ENCODE results near the gene ATP1B2.
"Not testable (repeated sequence)": the region's sequence is repeated elsewhere in the genome, so short reads cannot be mapped to it uniquely, and the experiment has no call there.

Gene ATP1B2

GRCh38 chr17:7636163-7636562 lies 14.6 kb upstream of the ATP1B2 start:
- DNase-seq: no peak

DNA sequence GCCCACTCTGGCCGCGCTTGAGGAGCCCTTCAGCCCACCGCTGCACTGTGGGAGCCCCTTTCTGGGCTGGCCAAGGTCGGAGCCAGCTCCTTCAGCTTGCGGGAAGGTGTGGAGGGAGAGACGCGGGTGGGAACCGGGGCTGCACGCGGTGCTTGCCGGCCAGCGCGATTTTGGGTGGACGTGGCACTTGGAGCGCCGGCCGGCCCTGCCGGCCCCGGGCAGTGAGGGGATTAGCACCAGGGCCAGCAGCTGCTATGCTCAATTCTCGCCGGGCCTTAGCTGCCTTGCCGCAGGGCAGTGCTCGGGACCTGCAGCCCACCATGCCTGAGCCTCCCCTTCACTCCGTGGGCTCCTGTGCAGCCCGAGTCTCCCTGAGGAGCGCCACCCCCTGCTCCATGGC lies 9.9 kb upstream of the ATP1B2 start:
- no peak for DNase-seq

- DNase-seq: not testable (repeated sequence)
Observed at GRCh38 chr17:7641635-7642034, 9.1 kb upstream of the ATP1B2 start.

- no peak for DNase-seq
Observed at GRCh38 chr17:7644775-7645174, 6.0 kb upstream of the ATP1B2 start.

DNA sequence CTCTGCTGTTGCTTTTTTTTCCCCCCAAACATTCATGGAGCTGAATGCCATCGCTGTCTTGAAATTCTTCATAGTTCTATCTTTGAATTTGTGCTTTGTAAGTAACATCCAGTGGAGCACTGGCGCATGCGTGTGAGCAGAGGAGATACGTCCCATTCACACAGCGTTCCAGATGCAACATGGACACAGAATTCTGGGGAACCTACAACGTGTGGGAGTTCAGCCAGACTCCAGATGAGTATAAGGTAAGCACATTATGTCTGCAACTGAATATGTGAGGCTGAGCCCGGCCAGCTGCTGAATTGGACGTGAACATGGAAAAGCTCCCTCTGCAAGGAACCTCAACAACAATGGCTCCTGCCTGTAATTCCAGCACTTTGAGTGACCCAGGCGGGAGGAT lies 4.3 kb upstream of the ATP1B2 start:
- no peak for DNase-seq

DNA sequence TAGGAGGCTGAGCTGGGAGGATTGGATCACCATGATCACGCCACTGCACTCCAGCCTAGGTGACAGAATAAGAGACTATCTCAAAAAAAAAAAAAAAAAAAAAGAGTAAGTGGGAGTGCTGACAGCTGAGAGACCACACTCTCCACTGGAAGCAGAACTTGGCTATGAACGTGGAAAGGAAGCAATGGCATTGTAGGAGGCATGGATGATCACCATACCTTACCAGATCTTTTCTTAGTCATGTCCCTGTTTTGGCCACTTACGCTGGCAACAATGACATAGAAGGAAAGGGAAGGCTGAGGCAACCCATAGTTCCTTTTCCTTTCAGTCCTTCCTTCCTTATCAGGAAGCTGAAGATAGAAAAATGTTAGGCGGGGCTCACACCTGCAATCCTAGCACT lies 3.7 kb upstream of the ATP1B2 start:
- DNase-seq: no peak

DNA sequence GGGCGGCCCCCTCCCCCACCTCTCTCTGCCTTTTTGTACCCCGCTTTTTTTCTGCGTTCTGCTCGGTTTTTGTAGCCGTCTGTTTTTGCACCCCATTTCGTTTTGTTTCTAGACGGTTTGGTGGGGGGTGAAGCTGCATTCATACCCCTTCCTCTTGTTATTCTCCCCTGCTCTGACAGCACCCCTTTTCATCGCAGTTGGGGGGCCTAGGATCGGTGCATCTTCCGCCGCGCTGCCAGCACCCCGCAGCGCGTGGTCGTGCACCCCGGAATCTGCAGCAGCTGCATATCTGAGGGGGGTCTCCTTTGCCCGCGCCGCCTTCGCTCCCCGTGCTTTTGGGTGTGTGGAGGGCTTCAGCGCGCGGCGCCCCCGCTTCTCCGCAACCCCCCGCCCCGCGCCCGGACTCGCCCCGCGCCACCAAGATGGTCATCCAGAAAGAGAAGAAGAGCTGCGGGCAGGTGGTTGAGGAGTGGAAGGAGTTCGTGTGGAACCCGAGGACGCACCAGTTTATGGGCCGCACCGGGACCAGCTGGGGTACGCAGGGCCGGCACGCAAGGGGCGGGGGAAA lies 455 bp downstream of the ATP1B2 start:
- DNase-seq: peak; percentile 62

- DNase-seq: no peak
Observed at GRCh38 chr17:7651665-7652387, 1.1 kb downstream of the ATP1B2 start.

GRCh38 chr17:7652388-7653356 lies 1.9 kb downstream of the ATP1B2 start:
- no peak for DNase-seq

DNA sequence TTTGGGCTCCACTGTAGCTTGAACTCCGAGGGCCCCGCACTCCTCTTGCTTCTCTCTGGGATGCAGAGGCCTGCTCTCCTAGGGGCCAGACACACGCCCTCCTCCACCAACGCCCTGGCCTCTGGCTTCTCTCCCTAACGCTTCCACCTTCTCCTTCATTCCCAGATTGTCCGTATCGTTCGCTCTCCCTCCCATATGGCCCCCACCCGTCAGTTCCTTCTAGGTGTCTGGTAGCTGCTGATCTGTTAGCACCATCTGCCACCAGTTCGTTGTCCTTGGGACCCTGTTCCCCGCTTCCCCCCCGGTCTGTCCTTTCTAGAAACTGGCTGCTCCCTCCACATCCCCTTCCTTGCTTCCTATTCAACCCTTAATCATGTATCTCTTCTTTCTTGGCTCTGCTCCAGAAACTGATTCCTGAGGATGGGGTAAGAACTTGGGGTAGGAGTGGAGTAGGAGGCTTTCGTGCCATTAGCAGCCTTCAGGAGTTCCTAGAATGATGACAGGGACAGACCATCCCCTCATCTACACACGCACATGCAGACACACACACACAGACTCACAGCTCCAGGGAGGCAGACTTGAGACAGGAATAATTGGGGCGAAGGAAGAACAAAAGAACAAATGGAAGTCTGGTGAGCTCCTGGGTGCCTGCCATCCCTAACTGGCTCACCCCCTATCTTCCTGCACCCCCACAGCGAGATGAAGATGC lies 4.3 kb downstream of the ATP1B2 start:
- no peak for DNase-seq

DNA sequence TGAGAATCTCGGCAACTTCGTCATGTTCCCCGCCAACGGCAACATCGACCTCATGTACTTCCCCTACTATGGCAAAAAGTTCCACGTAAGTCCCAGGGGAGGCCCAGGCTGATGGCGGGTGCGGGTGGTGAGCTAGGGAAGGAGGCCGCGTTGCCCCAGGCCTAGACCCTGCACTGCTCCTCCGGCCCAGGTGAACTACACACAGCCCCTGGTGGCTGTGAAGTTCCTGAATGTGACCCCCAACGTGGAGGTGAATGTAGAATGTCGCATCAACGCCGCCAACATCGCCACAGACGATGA lies 4.8 kb downstream of the ATP1B2 start:
- no peak for DNase-seq

DNA sequence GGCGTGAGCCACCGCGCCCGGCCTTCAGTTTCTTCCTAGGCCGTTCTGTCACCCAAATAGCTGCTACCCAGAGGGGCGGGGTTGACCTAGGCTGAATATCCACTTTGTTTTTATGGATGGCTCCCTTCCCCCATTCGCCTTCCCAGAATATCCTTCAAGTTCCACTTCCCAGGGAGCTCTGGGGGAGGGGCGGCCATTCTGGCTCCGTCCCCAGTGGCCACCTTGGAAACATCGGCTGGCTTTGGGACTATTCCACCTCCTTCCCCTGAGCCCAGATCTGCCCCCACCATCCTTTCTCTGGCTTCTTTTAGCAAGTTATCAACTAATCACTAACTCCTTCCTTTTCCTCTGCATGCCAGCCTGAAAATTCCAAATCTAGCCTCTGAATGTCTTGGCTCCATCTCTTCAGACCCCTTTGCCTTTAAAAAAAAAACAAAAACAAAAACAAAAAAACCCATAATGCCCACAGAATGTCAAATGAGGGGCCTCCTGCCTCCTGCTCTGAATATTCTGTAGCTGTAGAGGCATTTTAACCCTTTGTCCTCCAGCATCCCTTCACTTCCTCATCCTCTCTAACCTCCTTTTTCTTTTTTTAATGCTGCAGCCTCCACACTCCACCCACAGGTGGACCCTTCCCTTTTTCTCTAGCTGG lies 6.4 kb downstream of the ATP1B2 start:
- no peak for DNase-seq

DNA sequence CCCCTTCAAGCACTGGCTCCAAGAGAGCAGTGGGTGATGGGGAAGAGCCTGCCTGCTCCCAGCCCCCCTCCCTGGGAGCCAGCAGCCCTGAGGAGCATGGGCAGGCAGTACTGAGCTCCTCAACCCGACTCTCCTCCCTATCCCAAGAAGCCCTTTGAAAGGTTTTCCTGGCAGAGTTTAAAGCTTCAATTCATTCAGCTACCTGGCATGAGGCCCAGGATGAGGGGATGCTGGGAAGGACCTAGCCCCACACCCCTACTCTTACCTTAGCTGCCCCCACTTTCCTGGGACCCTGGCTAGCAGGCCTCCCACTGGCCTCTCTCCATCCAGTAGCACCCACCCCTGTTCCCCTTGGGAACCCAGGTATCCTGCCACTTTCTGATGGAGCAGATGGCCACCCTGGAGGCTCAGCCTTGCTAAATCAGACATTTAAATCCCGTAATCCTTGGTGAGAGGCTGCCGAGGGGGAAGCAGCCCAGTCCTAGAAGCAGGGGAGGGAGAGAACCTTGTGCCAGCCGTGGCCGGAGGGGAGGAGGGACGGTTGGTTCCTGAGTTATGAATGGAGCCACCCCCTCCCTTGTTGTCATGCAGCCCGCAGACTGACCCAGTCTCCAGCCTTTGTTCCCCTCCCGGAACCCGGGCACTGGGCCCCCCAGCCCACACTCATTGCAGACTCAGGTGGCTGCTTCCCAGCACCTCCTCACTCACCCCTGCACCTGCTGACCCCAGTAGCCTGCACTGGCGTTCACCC lies 17.1 kb downstream of the ATP1B2 start:
- no peak for DNase-seq

DNA sequence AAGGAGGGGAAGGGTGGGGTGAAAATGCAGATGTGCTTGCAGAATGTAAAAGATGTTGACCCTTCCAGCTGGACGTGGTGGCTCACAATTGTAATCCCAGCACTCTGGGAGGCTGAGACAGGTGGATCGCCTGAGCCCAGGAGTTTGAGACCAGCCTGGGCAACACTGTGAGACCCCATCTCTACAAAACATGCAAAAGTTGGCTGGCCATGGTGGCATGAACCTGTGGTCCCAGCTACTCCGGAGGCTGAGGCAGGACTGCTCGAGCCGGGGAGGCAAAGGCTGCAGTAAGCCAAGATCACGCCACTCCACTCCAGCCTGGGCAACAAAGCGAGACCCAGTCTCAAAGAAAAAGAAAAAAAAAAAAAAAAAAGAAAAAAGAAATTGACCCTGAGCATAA lies 17.8 kb downstream of the ATP1B2 start:
- DNase-seq: no peak

- DNase-seq: peak; percentile 70
Observed at GRCh38 chr17:7673239-7673638, 22.5 kb downstream of the ATP1B2 start.

- DNase-seq: no peak
Observed at GRCh38 chr17:7674934-7675333, 24.2 kb downstream of the ATP1B2 start.

- no peak for DNase-seq
Observed at GRCh38 chr17:7676533-7676932, 25.8 kb downstream of the ATP1B2 start.

- no peak for DNase-seq
Observed at GRCh38 chr17:7677388-7678067, 26.8 kb downstream of the ATP1B2 start.

DNA sequence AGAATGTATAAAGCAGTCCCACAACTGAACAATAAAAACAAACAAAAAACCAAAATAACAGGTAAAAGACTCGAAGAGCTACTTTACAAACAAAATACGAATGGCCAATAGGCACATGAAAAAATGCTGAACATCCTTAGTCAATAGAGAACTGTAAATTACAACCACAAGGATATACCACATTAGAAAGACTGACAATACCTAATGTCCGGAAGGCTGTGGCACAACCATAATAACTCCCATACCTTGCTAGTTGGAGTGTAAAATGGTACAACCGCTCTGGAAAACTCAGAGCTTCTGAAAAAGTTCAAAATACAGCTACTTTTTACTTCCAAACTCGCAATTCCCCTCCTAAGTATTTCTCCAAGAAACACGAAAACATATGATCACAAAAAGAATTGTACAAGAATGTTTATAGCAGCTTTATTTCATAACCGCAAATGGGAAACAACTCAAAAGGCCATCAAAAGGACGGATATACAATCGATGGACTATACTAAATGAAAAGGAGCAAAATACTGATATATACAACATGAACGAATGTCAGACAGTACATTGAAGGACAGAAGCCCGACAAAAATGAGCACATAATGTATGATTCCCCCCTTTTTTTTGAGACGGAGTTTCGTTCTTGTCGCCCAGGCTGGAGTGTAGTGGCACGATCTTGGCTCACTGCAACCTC lies 34.3 kb downstream of the ATP1B2 start:
- DNase-seq: no peak

DNA sequence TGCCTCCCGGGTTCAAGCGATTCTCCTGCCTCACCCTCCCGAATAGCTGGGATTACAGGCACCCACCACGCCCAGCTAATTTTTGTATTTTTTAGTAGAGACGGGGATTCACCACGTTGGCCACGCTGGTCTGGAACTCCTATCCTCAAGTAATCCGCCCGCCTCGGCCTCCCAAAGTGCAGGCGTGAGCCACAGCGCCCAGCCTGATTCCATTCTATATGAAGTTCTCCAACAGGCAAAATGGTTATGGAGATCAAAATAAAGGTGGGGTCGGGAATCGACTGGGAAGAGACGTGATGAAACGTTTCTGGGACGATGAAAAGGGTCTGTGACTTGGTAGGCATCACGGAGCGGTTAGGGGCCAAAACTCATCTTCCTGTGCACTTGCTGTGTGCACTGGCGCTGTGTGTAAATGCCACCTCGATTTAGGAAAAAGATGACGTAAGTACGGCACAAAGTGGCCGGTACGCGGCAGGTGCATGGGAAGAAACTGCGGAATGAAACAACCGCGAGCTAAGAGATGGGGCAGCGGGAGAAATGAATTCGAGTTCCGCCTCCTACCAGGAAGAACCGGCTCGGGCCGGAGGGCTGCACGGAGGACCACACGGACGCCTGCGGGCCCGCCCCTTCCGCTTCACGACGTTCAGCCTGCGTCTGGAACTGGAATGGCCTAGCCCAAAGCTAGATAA lies 35.0 kb downstream of the ATP1B2 start:
- DNase-seq: peak; percentile 96

Data from activated effector memory CD4-positive, alpha-beta T cell treated with anti-CD3 and anti-CD28 coated beads, Interleukin-2, amount 50 U/mL, for 16 hours (primary cell).